Activated CD4-positive, alpha-beta T cell treated with anti-CD3 and anti-CD28 coated beads, Interleukin-2, amount 10 ng/mL, durations not matched to agents 7 days and 5 days (primary cell): ENCODE results near the gene TADA1. TPM values are rescaled to one million over a fixed set of nuclear protein-coding genes. Genes with fewer than 3 reads are reported as not detected.
"Not testable (repeated sequence)": the region's sequence is repeated elsewhere in the genome, so short reads cannot be mapped to it uniquely, and the experiment has no call there.

Source experiments
- CTCF ChIA-PET: fragments of 350-600 bp; sonication (Branson Sonifier 250); formaldehyde crosslinking; loops from one replicate; lab custom pipeline; 2021; ENCODE audit warnings: antibody characterized with exemption; lab: Charles Lee
- POLR2A ChIA-PET: fragments of 350-600 bp; sonication (Branson Sonifier 250); formaldehyde crosslinking; loops from one replicate; lab custom pipeline; 2021; ENCODE audit warnings: antibody characterized with exemption; lab: Charles Lee
- DNase-seq: peaks from one replicate; pipeline ENCODE4 v3.0.0-alpha.2; 2020
- H3K27ac Mint-ChIP-seq: one replicate; pipeline ENCODE4 v1.8.0; 2021; ENCODE audit warnings: mild to moderate bottlenecking, moderate library complexity, mixed read lengths
- H3K27me3 Mint-ChIP-seq: one replicate; pipeline ENCODE4 v1.8.0; 2021; ENCODE audit warnings: mixed read lengths
- H3K36me3 Mint-ChIP-seq: one replicate; pipeline ENCODE4 v1.8.0; 2021; ENCODE audit warnings: low read depth, mixed read lengths
- H3K4me1 Mint-ChIP-seq: one replicate; pipeline ENCODE4 v1.8.0; 2021; ENCODE audit warnings: mixed read lengths
- H3K4me3 Mint-ChIP-seq: one replicate; pipeline ENCODE4 v1.8.0; 2021; ENCODE audit warnings: mild to moderate bottlenecking, moderate library complexity, mixed read lengths
- H3K9me3 Mint-ChIP-seq: one replicate; pipeline ENCODE4 v1.8.0; 2021; ENCODE audit warnings: mixed read lengths
- total RNA-seq, 2 experiments: library from RNA; stranded (reverse); gene quantifications; one replicate each; pipeline ENCODE4 v1.2.3, GENCODE V29; 2021

Gene TADA1
- total RNA-seq, 2 experiments from 2014 or later: 17.0 to 18.8 TPM

DNA sequence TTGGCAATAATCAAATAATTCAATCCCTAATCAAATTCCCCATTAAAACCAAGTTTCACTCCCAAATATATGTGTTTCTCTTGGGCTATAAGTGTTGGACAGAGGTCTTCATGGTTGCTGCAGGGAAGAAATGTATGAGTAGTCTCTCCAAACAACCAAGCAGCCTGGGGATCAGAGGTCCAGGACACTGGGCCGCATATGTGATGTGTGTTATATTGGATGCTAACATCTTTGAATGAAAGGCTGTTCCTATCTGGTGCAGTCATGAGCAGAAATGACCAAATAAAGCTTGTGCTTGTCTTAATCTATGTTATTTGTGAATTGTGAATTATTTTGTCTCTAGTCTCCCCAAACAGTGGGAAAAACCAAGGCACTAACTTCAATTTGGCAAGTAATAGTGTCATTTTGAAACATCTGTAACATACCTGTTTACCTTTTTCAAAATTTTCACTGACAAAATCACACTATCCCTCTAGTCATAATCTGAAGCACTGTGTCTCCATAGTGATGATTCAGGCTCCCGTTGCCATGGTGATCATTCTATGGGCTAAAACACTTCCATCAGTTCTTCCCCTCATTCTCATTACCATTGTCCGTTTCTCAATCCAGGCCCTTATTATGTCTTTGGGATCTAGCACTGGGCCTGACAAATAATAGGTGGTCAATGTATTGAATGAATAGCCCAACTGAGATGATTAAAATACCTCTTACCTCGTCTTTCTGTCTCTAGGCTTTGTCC lies 12.5 kb upstream of the TADA1 start:
- ChIA-PET CTCF (interaction anchor here (0.6 kb wide), 1 partner anchor 1141 kb away, joined by 4 read pairs; no protein-coding TSS in a partner anchor), POLR2A (no interaction called here)
- no peak for DNase-seq
- Mint-ChIP-seq H3K27me3 (peaks cover 32% of the 10 kb centered on the region), H3K36me3 (no peaks in the 10 kb centered on the region), H3K9me3 (no peaks in the 10 kb centered on the region), H3K27ac (no peak overlapping the region), H3K4me1 (peaks cover 19% of the 10 kb centered on the region), H3K4me3 (no peak overlapping the region)

DNA sequence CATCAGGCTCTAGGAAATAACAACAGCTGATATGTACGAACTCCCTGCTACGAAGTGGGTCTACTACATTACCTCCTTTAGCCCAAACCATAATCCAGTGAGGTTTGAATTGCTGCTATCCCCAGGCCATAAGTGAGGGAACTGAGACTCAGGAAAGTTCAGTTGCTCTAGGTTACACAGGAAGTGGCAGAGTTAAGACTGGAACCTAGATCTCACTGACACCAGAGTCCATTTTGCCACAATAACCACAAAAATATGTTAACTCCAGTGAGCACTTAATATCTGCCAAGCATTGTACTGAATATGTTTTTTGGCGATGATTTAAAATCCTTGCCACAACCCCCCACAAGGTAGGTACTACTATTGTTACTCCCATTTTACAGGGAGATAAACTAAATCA lies 8.9 kb upstream of the TADA1 start:
- no peak for DNase-seq
- H3K9me3 Mint-ChIP-seq: no peaks in the 10 kb centered on the region
- ChIA-PET CTCF (interaction anchor here (1.3 to 3.4 kb wide), 6 partner anchors 9 to 175 kb away, joined by 3 to 26 read pairs (median 4); partner anchors contain the start of gene TADA1), POLR2A (no interaction called here)
- H3K4me3 Mint-ChIP-seq: no peak overlapping the region
- H3K27ac Mint-ChIP-seq: no peak overlapping the region
- peaks cover 25% of the 10 kb centered on the region for H3K27me3 Mint-ChIP-seq
- no peaks in the 10 kb centered on the region for H3K36me3 Mint-ChIP-seq
- H3K4me1 Mint-ChIP-seq: peaks cover 21% of the 10 kb centered on the region

DNA sequence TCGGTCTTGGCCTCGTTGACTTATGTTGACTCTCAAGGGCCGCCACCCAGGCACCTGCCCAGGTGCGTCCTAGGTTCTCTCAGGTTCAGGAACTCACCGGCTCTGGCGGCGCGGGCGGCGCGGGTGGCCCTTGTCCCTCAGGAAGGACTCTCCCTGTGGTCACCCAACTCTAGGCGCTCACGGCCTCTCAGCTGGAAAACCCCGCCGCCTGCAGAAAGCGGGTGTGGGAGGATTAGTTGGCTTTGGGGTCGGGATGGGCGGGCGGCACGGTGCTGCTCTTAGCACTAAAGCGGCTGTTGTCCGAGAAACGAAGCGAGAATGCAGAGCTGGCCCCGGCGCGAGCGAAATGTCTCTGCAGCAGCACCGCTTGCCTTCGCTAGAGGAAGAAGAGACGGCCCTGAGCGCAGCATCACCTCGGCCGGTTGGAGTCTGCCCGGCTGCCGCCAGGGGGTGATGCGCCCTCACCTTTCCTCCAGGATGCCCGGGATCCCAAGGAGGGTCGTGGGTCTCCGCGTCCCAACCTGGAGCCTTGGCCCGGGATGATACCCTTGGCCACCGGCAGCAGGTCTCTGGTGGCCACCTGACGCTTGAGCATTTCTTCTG lies 8.1 kb upstream of the TADA1 start:
- POLR2A ChIA-PET: no interaction called here
- CTCF ChIA-PET: interaction anchor here (1.1 to 3.4 kb wide), 9 partner anchors 9 to 178 kb away, joined by 3 to 26 read pairs (median 4); no protein-coding TSS in a partner anchor
- H3K4me3 Mint-ChIP-seq: no peak overlapping the region
- peaks cover 20% of the 10 kb centered on the region for H3K27me3 Mint-ChIP-seq
- H3K27ac Mint-ChIP-seq: no peak overlapping the region
- H3K36me3 Mint-ChIP-seq: no peaks in the 10 kb centered on the region
- DNase-seq: peak; percentile 43
- H3K4me1 Mint-ChIP-seq: peaks cover 21% of the 10 kb centered on the region
- no peaks in the 10 kb centered on the region for H3K9me3 Mint-ChIP-seq

DNA sequence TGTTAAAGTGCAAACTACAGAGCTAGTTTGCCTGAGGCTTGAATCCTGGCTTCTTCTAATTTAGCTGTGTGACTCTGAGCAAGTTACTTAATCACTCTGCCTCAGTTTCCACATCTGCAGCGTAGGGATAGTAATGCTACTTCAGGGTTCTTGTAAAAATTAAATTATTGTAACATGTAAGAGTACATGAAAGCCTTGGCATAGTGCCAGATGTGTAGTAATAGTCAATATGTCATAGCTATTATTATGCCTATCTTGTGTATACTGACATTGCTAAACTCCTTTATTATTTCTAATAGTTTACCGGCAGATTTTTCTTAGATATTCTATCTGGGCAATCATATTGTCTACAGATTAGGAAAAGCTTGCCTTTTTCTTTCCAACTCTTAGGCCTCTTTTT lies 6.8 kb upstream of the TADA1 start:
- peaks cover 21% of the 10 kb centered on the region for H3K4me1 Mint-ChIP-seq
- ChIA-PET CTCF (interaction anchor here (0.8 to 3.4 kb wide), 6 partner anchors 8 to 177 kb away, joined by 3 to 26 read pairs (median 6); no protein-coding TSS in a partner anchor), POLR2A (no interaction called here)
- DNase-seq: no peak
- H3K27ac Mint-ChIP-seq: no peak overlapping the region
- H3K9me3 Mint-ChIP-seq: peaks cover 3% of the 10 kb centered on the region
- H3K27me3 Mint-ChIP-seq: peaks cover 17% of the 10 kb centered on the region
- no peaks in the 10 kb centered on the region for H3K36me3 Mint-ChIP-seq
- H3K4me3 Mint-ChIP-seq: no peak overlapping the region

DNA sequence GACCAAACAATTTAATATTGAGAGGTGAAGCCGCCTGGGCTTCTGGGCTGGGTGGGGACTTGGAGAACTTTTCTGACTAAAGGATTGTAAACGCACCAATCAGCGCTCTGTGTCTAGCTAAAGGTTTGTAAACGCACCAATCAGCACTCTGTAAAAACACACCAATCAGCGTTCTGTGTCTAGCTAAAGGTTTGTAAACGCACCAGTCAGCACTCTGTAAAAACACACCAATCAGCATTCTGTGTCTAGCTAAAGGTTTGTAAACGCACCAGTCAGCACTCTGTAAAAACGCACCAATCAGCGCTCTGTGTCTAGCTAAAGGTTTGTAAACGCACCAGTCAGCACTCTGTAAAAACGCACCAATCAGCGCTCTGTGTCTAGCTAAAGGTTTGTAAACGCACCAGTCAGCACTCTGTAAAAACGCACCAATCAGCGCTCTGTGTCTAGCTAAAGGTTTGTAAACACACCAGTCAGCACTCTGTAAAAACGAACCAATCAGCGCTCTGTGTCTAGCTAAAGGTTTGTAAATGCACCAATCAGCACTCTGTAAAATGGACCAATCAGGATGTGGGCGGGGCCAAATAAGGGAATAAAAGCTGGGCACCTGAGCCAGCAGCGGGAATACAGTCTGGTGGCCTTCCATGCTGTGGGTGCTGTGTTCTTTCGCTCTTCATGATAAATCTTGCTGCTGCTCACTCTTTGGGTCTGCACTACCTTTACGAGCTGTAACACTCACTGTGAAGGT lies 2.3 kb upstream of the TADA1 start:
- H3K27ac Mint-ChIP-seq, H3K9me3 Mint-ChIP-seq, H3K4me3 Mint-ChIP-seq, H3K36me3 Mint-ChIP-seq, DNase-seq, POLR2A ChIA-PET: not testable (repeated sequence)
- peaks cover 34% of the 10 kb centered on the region for H3K4me1 Mint-ChIP-seq
- CTCF ChIA-PET: interaction anchor here (0.6 to 1.4 kb wide), 5 partner anchors 28 to 226 kb away, joined by 3 to 4 read pairs (median 3); no protein-coding TSS in a partner anchor
- H3K27me3 Mint-ChIP-seq: peaks cover 13% of the 10 kb centered on the region

- CTCF ChIA-PET: interaction anchor here (1.0 to 2.9 kb wide), 10 partner anchors 9 to 344 kb away, joined by 3 to 14 read pairs (median 4); no protein-coding TSS in a partner anchor
- Mint-ChIP-seq H3K4me3 (peak overlapping the region; percentile 93), H3K9me3 (peaks cover 3% of the 10 kb centered on the region), H3K4me1 (peaks cover 47% of the 10 kb centered on the region), H3K36me3 (peaks cover 16% of the 10 kb centered on the region), H3K27ac (peak overlapping the region; percentile 99), H3K27me3 (peaks cover 7% of the 10 kb centered on the region)
- no peak for DNase-seq
- POLR2A ChIA-PET: interaction anchor here (0.5 to 0.6 kb wide), 2 partner anchors 95 to 654 kb away, joined by 3 to 5 read pairs; no protein-coding TSS in a partner anchor
Measured at GRCh38 chr1:166876540-166876838, 425 bp upstream of the TADA1 start.

- peak overlapping the region; percentile 93 for H3K4me3 Mint-ChIP-seq
- H3K9me3 Mint-ChIP-seq: peaks cover 3% of the 10 kb centered on the region
- ChIA-PET POLR2A (interaction anchor here (0.5 kb wide), 1 partner anchor 12 kb away, joined by 5 read pairs; no protein-coding TSS in a partner anchor), CTCF (interaction anchor here (1.0 to 2.9 kb wide), 7 partner anchors 8 to 345 kb away, joined by 3 to 14 read pairs (median 4); no protein-coding TSS in a partner anchor)
- peaks cover 16% of the 10 kb centered on the region for H3K36me3 Mint-ChIP-seq
- no peak for DNase-seq
- H3K4me1 Mint-ChIP-seq: peaks cover 57% of the 10 kb centered on the region
- peak overlapping the region; percentile 89 for H3K27ac Mint-ChIP-seq
- peaks cover 3% of the 10 kb centered on the region for H3K27me3 Mint-ChIP-seq
Measured at GRCh38 chr1:166875302-166875733, 746 bp downstream of the TADA1 start.

DNA sequence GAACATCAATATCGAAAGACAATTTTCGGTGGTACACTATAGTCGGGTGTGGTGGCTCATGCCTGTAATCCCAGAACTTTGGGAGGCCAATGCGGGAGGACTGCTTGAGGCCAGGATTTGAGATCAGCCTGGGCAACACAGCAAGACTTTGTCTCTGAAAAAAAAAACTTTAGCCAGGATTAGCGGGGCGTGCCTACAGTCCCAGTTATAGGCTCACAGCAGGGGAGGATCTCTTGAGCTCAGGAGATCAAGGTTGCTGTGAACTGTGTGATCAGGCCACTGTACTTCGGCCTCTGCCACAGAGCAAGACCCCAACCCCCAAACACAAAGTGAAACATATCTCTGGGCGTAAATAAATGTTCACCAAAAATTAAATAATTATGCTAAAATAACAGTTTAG lies 1.6 kb downstream of the TADA1 start:
- Mint-ChIP-seq H3K36me3 (peaks cover 16% of the 10 kb centered on the region), H3K27me3 (peaks cover 2% of the 10 kb centered on the region), H3K4me1 (peaks cover 66% of the 10 kb centered on the region), H3K9me3 (peaks cover 3% of the 10 kb centered on the region), H3K4me3 (peak overlapping the region; percentile 51), H3K27ac (no peak overlapping the region)
- DNase-seq: no peak
- CTCF ChIA-PET: interaction anchor here (0.6 to 1.5 kb wide), 2 partner anchors 9 to 362 kb away, joined by 3 to 4 read pairs; no protein-coding TSS in a partner anchor
- POLR2A ChIA-PET: interaction anchor here (0.6 kb wide), 1 partner anchor 1141 kb away, joined by 6 read pairs; no protein-coding TSS in a partner anchor

- Mint-ChIP-seq H3K4me3 (no peak overlapping the region), H3K36me3 (peaks cover 33% of the 10 kb centered on the region), H3K27me3 (no peaks in the 10 kb centered on the region), H3K27ac (no peak overlapping the region), H3K9me3 (no peaks in the 10 kb centered on the region), H3K4me1 (peaks cover 58% of the 10 kb centered on the region)
- no peak for DNase-seq
- CTCF ChIA-PET: interaction anchor here (1.3 to 1.5 kb wide), 2 partner anchors 40 to 350 kb away, joined by 3 to 5 read pairs; partner anchors contain the start of gene POU2F1
- POLR2A ChIA-PET: interaction anchor here (0.7 kb wide), 1 partner anchor 348 kb away, joined by 3 read pairs; no protein-coding TSS in a partner anchor
Measured at GRCh38 chr1:166870584-166870983, 5.5 kb downstream of the TADA1 start.

- Mint-ChIP-seq H3K27ac (peak overlapping the region; percentile 46), H3K27me3 (no peaks in the 10 kb centered on the region), H3K4me1 (peaks cover 49% of the 10 kb centered on the region), H3K36me3 (peaks cover 28% of the 10 kb centered on the region), H3K4me3 (no peak overlapping the region), H3K9me3 (no peaks in the 10 kb centered on the region)
- ChIA-PET CTCF (interaction anchor here (0.9 to 2.0 kb wide), 3 partner anchors 10 to 190 kb away, joined by 3 to 8 read pairs (median 3); no protein-coding TSS in a partner anchor), POLR2A (no interaction called here)
- no peak for DNase-seq
Measured at GRCh38 chr1:166869318-166870099, 6.6 kb downstream of the TADA1 start.

DNA sequence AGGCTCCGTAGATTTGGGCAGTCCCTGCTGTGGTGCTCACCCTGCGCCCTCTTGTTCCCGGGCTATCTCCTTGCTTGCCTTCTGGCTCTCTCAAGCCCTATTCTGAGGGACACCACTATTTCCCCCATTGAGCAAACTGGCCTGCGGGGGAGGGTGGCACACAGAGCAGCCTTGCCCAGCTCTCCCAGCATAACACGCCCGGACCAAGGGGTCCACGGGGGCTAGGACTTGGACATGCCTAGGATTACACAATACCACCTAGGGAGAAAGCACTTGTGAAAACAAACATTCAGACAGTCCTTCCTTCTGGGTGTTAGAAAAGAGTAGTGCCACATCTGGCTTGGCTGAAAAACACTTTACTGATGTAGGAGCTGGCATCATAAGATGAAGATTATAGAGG lies 7.4 kb downstream of the TADA1 start:
- CTCF ChIA-PET: interaction anchor here (1.2 to 2.0 kb wide), 2 partner anchors 11 to 190 kb away, joined by 3 to 8 read pairs; no protein-coding TSS in a partner anchor
- Mint-ChIP-seq H3K4me3 (no peak overlapping the region), H3K27me3 (no peaks in the 10 kb centered on the region), H3K36me3 (peaks cover 33% of the 10 kb centered on the region), H3K27ac (no peak overlapping the region), H3K4me1 (peaks cover 43% of the 10 kb centered on the region), H3K9me3 (no peaks in the 10 kb centered on the region)
- POLR2A ChIA-PET: no interaction called here
- DNase-seq: no peak
